GM23338 (cell line): ENCODE measurements around the gene AP5Z1. TPM values are rescaled to one million over a fixed set of nuclear protein-coding genes. Genes with fewer than 3 reads are reported as not detected.

Experiments
- ATAC-seq: fragments of 200-7000 bp; cut with Tn5 transposase; 3 replicates; pipeline ENCODE4 v1.9.1; 2020
- DNase-seq: peaks from one replicate; pipeline ENCODE4 v3.0.0-alpha.2; 2015; ENCODE audit warnings: low spot score
- H2AFZ ChIP-seq: fragments of 200-600 bp; sonication (generic); 2 replicates; pipeline ENCODE4 v1.8.0; 2016; ENCODE audit warnings: antibody characterized with exemption, mild to moderate bottlenecking, moderate library complexity
- H3F3A ChIP-seq: fragments of 200-600 bp; sonication (generic); replicated peaks from 2 replicates; pipeline ENCODE4 v1.8.0; 2017; ENCODE audit warnings: antibody characterized with exemption, mixed run types, low read depth
- H3K27ac ChIP-seq: fragments of 200-600 bp; sonication (generic); 2 replicates; pipeline ENCODE4 v1.6.1; 2016; ENCODE audit warnings: low read depth
- H3K27me3 ChIP-seq: fragments of 200-600 bp; sonication (generic); 2 replicates; pipeline ENCODE4 v1.8.0; 2016; ENCODE audit warnings: mild to moderate bottlenecking, mixed run types, moderate library complexity; ENCODE audit not compliant: insufficient read depth
- H3K36me3 ChIP-seq: fragments of 200-600 bp; sonication (generic); 2 replicates; pipeline ENCODE4 v1.8.0; 2016; ENCODE audit warnings: mild to moderate bottlenecking; ENCODE audit not compliant: insufficient read depth
- H3K4me1 ChIP-seq: fragments of 200-600 bp; sonication (generic); 2 replicates; pipeline ENCODE4 v1.8.0; 2016; ENCODE audit warnings: mild to moderate bottlenecking, moderate library complexity; ENCODE audit not compliant: insufficient read depth
- H3K4me2 ChIP-seq: fragments of 200-600 bp; sonication (generic); 2 replicates; pipeline ENCODE4 v1.7.1; 2017; ENCODE audit warnings: mixed run types
- H3K4me3 ChIP-seq: fragments of 200-600 bp; sonication (generic); 2 replicates; pipeline ENCODE4 v1.6.1; 2016; ENCODE audit warnings: mixed run types
- H3K79me2 ChIP-seq: fragments of 200-600 bp; sonication (generic); replicated peaks from 2 replicates; pipeline ENCODE4 v1.8.0; 2017; ENCODE audit warnings: mild to moderate bottlenecking; ENCODE audit not compliant: insufficient read depth
- H3K9me2 ChIP-seq: fragments of 200-600 bp; sonication (generic); 2 replicates; pipeline ENCODE4 v1.8.0; 2017; ENCODE audit not compliant: insufficient read depth
- H4K20me1 ChIP-seq: fragments of 200-600 bp; sonication (generic); replicated peaks from 2 replicates; pipeline ENCODE4 v1.8.0; 2017; ENCODE audit warnings: mild to moderate bottlenecking; ENCODE audit not compliant: insufficient read depth
- H3K27ac Mint-ChIP-seq: 2 replicates; pipeline ENCODE4 v1.8.0; 2020; ENCODE audit warnings: inconsistent platforms, mild to moderate bottlenecking, moderate library complexity, mixed read lengths
- H3K27me3 Mint-ChIP-seq: 3 replicates; pipeline ENCODE4 v1.8.0; 2022; ENCODE audit warnings: low read depth, mild to moderate bottlenecking, moderate library complexity, mixed read lengths, inconsistent platforms; ENCODE audit not compliant: insufficient read depth, poor library complexity
- H3K36me3 Mint-ChIP-seq: 3 replicates; pipeline ENCODE4 v1.8.0; 2021; ENCODE audit warnings: low read depth, mild to moderate bottlenecking, inconsistent platforms, moderate library complexity, mixed read lengths
- H3K4me1 Mint-ChIP-seq: 3 replicates; pipeline ENCODE4 v1.8.0; 2020; ENCODE audit warnings: mild to moderate bottlenecking, inconsistent platforms, mixed read lengths
- H3K4me3 Mint-ChIP-seq: 3 replicates; pipeline ENCODE4 v1.8.0; 2021; ENCODE audit warnings: moderate library complexity, mild to moderate bottlenecking, inconsistent platforms, mixed read lengths
- H3K9me3 Mint-ChIP-seq: 3 replicates; pipeline ENCODE4 v1.8.0; 2020; ENCODE audit warnings: moderate library complexity, mild to moderate bottlenecking, inconsistent platforms, mixed read lengths
- CREB1 ChIP-seq: fragments of 250-450 bp; sonication (Bioruptor Pico); IDR thresholded peaks from 2 replicates; pipeline ENCODE4 v1.5.0; 2020; ENCODE audit warnings: low read depth, mild to moderate bottlenecking, moderate library complexity
- CTCF ChIP-seq, 2 experiments: fragments of 200-600 bp in 1 of 2; sonication (generic) in 1 of 2; conservative IDR thresholded peaks; 2 replicates each; pipeline versions ENCODE4 v1.5.1 to v1.6.1; 2016 to 2017; ENCODE audit warnings: antibody characterized with exemption in 2 of 2, low read depth in 2 of 2, mild to moderate bottlenecking in 2 of 2, moderate library complexity in 1 of 2
- ETS1 ChIP-seq: IDR thresholded peaks from 2 replicates; pipeline ENCODE4 v1.6.1; 2016; ENCODE audit warnings: antibody characterized with exemption
- EZH2 ChIP-seq: fragments of 200-600 bp; sonication (generic); IDR thresholded peaks from one replicate; pipeline ENCODE4 v1.8.0; 2017; ENCODE audit warnings: antibody characterized with exemption, mild to moderate bottlenecking, low read depth; ENCODE audit not compliant: unreplicated experiment
- EZH2phosphoT487 ChIP-seq: fragments of 200-600 bp; sonication (generic); IDR thresholded peaks from one replicate; pipeline ENCODE4 v1.8.1; 2018; ENCODE audit warnings: antibody characterized with exemption; ENCODE audit not compliant: unreplicated experiment
- JUNB ChIP-seq: IDR thresholded peaks from one replicate; pipeline ENCODE4 v1.6.1; 2016; ENCODE audit warnings: antibody characterized with exemption; ENCODE audit not compliant: unreplicated experiment
- NANOG ChIP-seq: IDR thresholded peaks from 2 replicates; pipeline ENCODE4 v1.6.1; 2016; ENCODE audit warnings: antibody characterized with exemption, borderline replicate concordance
- POLR2AphosphoS5 ChIP-seq: IDR thresholded peaks from 2 replicates; pipeline ENCODE4 v1.6.1; 2016; ENCODE audit warnings: antibody characterized with exemption, low read depth
- REST ChIP-seq: IDR thresholded peaks from one replicate; pipeline ENCODE4 v1.6.1; 2018; ENCODE audit warnings: antibody characterized with exemption; ENCODE audit not compliant: unreplicated experiment
- STAT1 ChIP-seq: IDR thresholded peaks from one replicate; pipeline ENCODE4 v1.6.1; 2016; ENCODE audit warnings: antibody characterized with exemption; ENCODE audit not compliant: unreplicated experiment
- ZNF114 ChIP-seq: fragments of 250-450 bp; sonication (Bioruptor Pico); IDR thresholded peaks from 2 replicates; pipeline ENCODE4 v1.5.0; 2020; ENCODE audit warnings: mild to moderate bottlenecking, moderate library complexity
- ZNF331 ChIP-seq: fragments of 250-450 bp; sonication (Bioruptor Pico); IDR thresholded peaks from 2 replicates; pipeline ENCODE4 v1.5.0; 2020; ENCODE audit warnings: low read depth, mild to moderate bottlenecking, moderate library complexity
- ZNF462 ChIP-seq: fragments of 250-450 bp; sonication (Bioruptor Pico); IDR thresholded peaks from 2 replicates; pipeline ENCODE4 v1.5.0; 2020; ENCODE audit warnings: mild to moderate bottlenecking, moderate library complexity
- polyA plus RNA-seq: library from polyadenylated mRNA; unstranded; fragments of >200 nt; fragmentation: Nextera tagmentation; extraction: Ambion mirVana; gene quantifications from 2 replicates; pipeline ENCODE4 v1.2.1, GENCODE V29; 2016
- total RNA-seq: library from RNA; depleted of rRNA; stranded (reverse); fragments of >200 nt; shearing (Covaris generic); gene quantifications from 2 replicates; pipeline ENCODE4 v1.2.3, GENCODE V29; 2014

AP5Z1 gene
- total and polyA plus RNA-seq, 2 experiments from 2014 or later: 16.3 to 31.2 TPM

GRCh38 chr7:4783762-4784351 lies 8.4 kb downstream of the AP5Z1 start:
- no peak for DNase-seq
- H3K79me2 ChIP-seq: 0 out of 2 replicates have a peak, but pooled peaks cover 5% of the 10 kb centered on the region
- no peak overlapping the region for H2AFZ ChIP-seq
- H3K27ac Mint-ChIP-seq: no peak overlapping the region
- no peaks in the 10 kb centered on the region for H3K4me1 ChIP-seq
- H3K36me3 Mint-ChIP-seq: peaks cover 18% of the 10 kb centered on the region
- no peak overlapping the region for H3K4me3 Mint-ChIP-seq
- H3F3A ChIP-seq: no peaks in the 10 kb centered on the region
- ATAC-seq: no peak
- H3K27me3 ChIP-seq: no peaks in the 10 kb centered on the region
- TF ChIP-seq ZNF114 (CRISPR knock-in tag) (no peak), JUNB (no peak), ETS1 (no peak), CTCF (conservative IDR thresholded peaks at IDR 0.05; ENCODE audit: low read depth in 2 of 2) (no peak), ZNF462 (CRISPR knock-in tag) (no peak), EZH2 (no peak), ZNF331 (CRISPR knock-in tag) (no peak), EZH2phosphoT487 (no peak), CREB1 (no peak), STAT1 (no peak), REST (no peak), NANOG (no peak), POLR2AphosphoS5 (no peak)
- H3K27ac ChIP-seq: no peak overlapping the region
- H3K36me3 ChIP-seq: no peaks in the 10 kb centered on the region; the same call in 1 of the 2 replicates
- H4K20me1 ChIP-seq: no peaks in the 10 kb centered on the region; the same call in 1 of the 2 replicates
- H3K9me3 Mint-ChIP-seq: no peaks in the 10 kb centered on the region
- H3K27me3 Mint-ChIP-seq: no peaks in the 10 kb centered on the region
- no peak overlapping the region for H3K4me2 ChIP-seq
- H3K4me3 ChIP-seq: no peak overlapping the region
- no peaks in the 10 kb centered on the region for H3K4me1 Mint-ChIP-seq
- H3K9me2 ChIP-seq: no peaks in the 10 kb centered on the region
